GM18505 (cell line): ENCODE measurements around the gene SHISAL2A.

Experiments
- ATAC-seq: cut with Tn5 transposase; IDR thresholded peaks from one replicate; pipeline ENCODE4 v1.9.1; 2021; ENCODE audit not compliant: unreplicated experiment
- POLR2A ChIP-seq: IDR thresholded peaks from 4 replicates; pipeline ENCODE4 v1.6.1; 2011; ENCODE audit warnings: borderline replicate concordance; ENCODE audit not compliant: insufficient read depth, insufficient read length; ENCODE audit errors: extremely low read depth

SHISAL2A gene

GRCh38 chr1:52695627-52696026 is 62.7 kb downstream of the SHISAL2A start:
- no peak for TF ChIP-seq POLR2A
- ATAC-seq = no peak

GRCh38 chr1:52697795-52698674 is 65.1 kb downstream of the SHISAL2A start, which contains the start of gene COA7:
Gene COA7 (minus strand): TSS chr1:52698347. CDS start chr1:52698326, 21 bp downstream.
- peak; percentile 54 for ATAC-seq
- TF ChIP-seq POLR2A = peak; percentile 69

DNA sequence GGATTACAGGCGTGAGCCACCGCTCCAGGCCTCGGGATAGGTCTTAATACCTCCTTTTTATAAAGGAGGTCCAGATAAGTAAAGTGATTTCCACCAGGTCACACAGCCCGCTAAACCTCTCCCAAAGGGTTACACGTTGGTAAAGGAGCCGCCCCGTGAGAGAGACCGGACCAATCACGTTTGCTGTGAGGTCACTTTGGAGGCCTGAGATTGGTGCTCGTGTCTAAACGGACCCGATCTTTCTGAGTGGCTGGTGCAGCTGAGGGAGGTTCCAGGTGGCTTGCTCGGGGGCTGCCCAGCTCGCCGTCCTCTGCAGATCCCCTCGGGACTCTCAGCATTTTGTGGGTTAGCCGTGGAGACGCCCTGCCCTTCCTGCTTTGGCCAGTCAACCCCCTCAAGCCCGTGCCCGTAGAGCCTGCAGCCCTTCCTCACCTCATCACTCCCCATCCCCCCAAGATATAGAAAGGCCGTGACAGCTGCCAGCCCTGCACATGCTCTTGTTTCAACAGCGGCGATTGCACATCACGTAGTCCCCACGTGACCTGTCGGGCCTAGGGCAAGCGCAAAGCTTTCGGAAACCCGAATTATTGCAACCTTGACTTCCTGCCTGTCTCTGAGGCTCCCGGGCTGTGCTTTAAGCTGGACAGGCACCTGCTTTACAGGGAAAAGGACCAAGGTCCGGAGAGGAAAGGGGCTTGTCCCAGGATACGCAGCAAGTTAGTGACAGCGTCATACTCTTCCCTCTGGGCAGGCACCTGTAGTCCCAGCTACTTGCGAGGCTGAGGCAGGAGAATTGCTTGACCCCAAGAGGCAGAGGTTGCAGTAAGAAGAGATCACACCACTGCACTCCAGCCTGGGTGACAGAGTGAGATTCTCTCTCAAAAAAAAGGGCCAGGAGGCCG is 70.2 kb downstream of the SHISAL2A start:
- peak; percentile 78 for ATAC-seq
- TF ChIP-seq POLR2A = peak; percentile 71

GRCh38 chr1:52706136-52706670 is 73.2 kb downstream of the SHISAL2A start:
- ATAC-seq = no peak
- TF ChIP-seq POLR2A = no peak
